ENCODE data around the gene KPTN. TPM values are rescaled to one million over a fixed set of nuclear protein-coding genes. Genes with fewer than 3 reads are reported as not detected.

KPTN gene
- polyA plus RNA-seq, 3 donors = 9.5 to 9.7 (median 9.5) TPM

DNA sequence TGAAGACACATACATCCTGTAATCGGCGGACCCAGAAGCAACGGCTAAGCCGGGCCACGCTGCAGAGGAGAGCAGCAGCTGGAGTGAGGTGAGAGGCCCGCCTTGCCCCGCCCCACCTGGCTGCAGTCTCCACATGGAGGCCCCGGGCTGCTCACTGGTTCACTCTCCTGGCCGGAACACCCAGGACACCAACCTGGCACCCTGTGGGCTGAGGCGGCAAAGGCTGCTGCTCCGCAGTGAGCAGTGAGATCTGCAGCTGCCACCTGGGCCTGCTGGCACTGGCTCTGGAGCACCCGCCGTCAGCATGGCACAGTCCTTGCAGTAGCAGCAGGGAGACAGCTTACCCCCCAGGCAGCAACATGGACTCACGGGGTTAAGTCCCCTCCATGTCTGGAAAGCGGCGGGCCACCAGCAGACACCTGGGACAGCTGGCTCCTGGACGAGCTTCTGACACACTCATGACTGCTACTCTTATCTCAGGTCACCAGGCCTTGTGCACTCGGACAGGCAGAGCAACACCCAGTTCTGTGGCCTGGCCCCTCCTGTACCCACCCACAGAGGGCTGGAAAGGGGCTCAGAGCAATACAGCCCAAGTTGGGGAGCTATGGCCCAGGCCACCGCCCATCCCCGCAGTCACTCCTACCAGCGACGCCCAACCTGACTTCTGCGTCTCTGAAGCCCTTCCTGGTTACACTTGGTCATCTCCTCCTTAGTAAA lies 13.2 kb upstream of the KPTN start:
- Histone ChIP-seq H3K4me3 (replicated peaks in 1 of 3; ENCODE audit: low read depth in 2 of 3, low read length in 3 of 3) (no peak overlapping the region), H3K79me2 (ENCODE audit: insufficient read depth, low read length) (peaks cover 10% of the 10 kb centered on the region), H3K36me3 (replicated peaks in 1 of 2; ENCODE audit: control insufficient read depth in 1 of 2, insufficient read depth in 2 of 2, low read length in 2 of 2) (peaks cover 89 to 100% of the 10 kb centered on the region in 2 donors), H4K20me1 (ENCODE audit: insufficient read depth, low read length) (peaks cover 95% of the 10 kb centered on the region), H3K9me3 (replicated peaks in 1 of 2; ENCODE audit: control insufficient read depth in 1 of 2, insufficient read depth in 1 of 2, low read length in 2 of 2) (no peaks in the 10 kb centered on the region), H3K27me3 (ENCODE audit: control insufficient read depth in 2 of 2, insufficient read depth in 2 of 2, low read length in 2 of 2) (no peaks in the 10 kb centered on the region), H3K9ac (ENCODE audit: insufficient read depth, low read length, poor library complexity, severe bottlenecking) (no peak overlapping the region), H2AFZ (ENCODE audit: insufficient read depth, low read depth, low read length, poor library complexity, severe bottlenecking) (no peak overlapping the region), H3K27ac (ENCODE audit: low read depth in 1 of 2, low read length in 2 of 2) (no peak overlapping the region), H3K4me1 (ENCODE audit: control insufficient read depth in 1 of 2, insufficient read depth in 2 of 2, low read length in 2 of 2) (no peaks in the 10 kb centered on the region), H3K4me2 (replicated peaks; ENCODE audit: extremely low read depth, low read length, poor library complexity, severe bottlenecking) (no peak overlapping the region)
- TF ChIP-seq, protein P1, sequence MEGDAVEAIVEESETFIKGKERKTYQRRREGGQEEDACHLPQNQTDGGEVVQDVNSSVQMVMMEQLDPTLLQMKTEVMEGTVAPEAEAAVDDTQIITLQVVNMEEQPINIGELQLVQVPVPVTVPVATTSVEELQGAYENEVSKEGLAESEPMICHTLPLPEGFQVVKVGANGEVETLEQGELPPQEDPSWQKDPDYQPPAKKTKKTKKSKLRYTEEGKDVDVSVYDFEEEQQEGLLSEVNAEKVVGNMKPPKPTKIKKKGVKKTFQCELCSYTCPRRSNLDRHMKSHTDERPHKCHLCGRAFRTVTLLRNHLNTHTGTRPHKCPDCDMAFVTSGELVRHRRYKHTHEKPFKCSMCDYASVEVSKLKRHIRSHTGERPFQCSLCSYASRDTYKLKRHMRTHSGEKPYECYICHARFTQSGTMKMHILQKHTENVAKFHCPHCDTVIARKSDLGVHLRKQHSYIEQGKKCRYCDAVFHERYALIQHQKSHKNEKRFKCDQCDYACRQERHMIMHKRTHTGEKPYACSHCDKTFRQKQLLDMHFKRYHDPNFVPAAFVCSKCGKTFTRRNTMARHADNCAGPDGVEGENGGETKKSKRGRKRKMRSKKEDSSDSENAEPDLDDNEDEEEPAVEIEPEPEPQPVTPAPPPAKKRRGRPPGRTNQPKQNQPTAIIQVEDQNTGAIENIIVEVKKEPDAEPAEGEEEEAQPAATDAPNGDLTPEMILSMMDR (IDR thresholded peaks at IDR 0.05) = no peak
- no peaks in the 10 kb centered on the region for H3K4me1 Mint-ChIP-seq
- peak overlapping the region in 1 of 7 donors; percentile 2 for H3K27ac Mint-ChIP-seq
- peaks cover 0 to 2% (median 2%) of the 10 kb centered on the region in 3 donors for H3K27me3 Mint-ChIP-seq (ENCODE audit: low read depth in 3 of 3)
- no peak overlapping the region for H3K4me3 Mint-ChIP-seq
- no peaks in the 10 kb centered on the region for H3K9me3 Mint-ChIP-seq
- no peak for DNase-seq
- peaks cover 68 to 93% of the 10 kb centered on the region in 2 donors for H3K36me3 Mint-ChIP-seq
- WGBS (ENCODE audit: insufficient coverage) = 96% methylated on average over 17 of the region's 23 CpGs
- intact Hi-C loops (cut with micrococcal nuclease) = no loop called here

DNA sequence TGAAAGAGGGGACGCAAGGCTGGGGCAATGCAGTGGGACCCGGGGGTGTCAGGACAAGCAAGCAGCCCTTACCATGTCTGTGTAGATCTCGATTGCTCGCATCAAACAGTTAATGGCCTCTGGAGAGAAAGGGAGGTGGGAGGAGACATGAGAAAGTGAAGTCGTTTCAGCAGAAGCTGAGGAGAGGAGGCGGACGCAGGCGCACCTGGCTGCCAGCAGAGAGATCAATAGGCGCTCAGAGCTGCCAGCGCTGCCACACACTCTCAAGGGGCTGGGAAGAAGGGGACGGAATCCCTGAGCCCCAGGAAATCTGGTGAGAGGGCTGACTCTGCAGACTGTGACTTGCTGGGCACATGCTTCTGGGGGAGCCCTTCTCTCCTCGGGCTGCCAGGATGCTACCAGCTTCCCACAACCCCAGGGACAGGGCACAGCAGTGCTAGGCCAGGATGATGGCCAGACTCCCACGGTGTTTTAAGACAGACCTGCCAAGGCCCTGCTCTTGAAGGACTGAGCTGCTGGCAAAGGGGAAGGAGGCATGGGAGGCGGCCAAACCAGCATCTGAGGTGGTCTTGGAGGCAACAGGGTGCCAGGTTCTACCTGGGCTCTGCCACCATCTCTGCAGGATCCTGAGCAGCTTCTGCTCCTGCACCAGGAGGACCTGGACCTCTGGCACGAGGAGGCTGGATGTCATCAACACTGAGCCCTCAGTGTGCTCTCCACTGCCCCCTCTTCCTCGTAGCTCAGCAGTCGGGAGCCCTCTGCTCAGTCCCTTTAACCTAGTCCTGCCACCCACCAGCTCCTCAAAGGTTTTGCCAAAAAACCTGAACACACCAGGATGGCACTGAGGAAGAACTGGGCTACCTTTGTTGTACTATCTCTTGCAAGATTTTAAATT lies 11.7 kb upstream of the KPTN start:
- H3K4me2 ChIP-seq (replicated peaks; ENCODE audit: extremely low read depth, low read length, poor library complexity, severe bottlenecking) = no peak overlapping the region
- no peak overlapping the region for H3K27ac Mint-ChIP-seq
- peaks cover 90 to 100% of the 10 kb centered on the region in 2 donors for H3K36me3 ChIP-seq (replicated peaks in 1 of 2; ENCODE audit: control insufficient read depth in 1 of 2, insufficient read depth in 2 of 2, low read length in 2 of 2)

More for the DNA sequence above, 11.7 kb upstream of the KPTN start:
- peaks cover 88% of the 10 kb centered on the region for H4K20me1 ChIP-seq (ENCODE audit: insufficient read depth, low read length)
- H3K27me3 ChIP-seq (ENCODE audit: control insufficient read depth in 2 of 2, insufficient read depth in 2 of 2, low read length in 2 of 2) = no peaks in the 10 kb centered on the region
- H3K4me1 Mint-ChIP-seq = no peaks in the 10 kb centered on the region
- intact Hi-C loops (cut with micrococcal nuclease) = no loop called here
- H3K79me2 ChIP-seq (ENCODE audit: insufficient read depth, low read length) = peaks cover 3% of the 10 kb centered on the region
- TF ChIP-seq, protein P1 (IDR thresholded peaks at IDR 0.05) = no peak
- H3K27ac ChIP-seq (ENCODE audit: low read depth in 1 of 2, low read length in 2 of 2) = no peak overlapping the region
- peaks cover 70 to 93% of the 10 kb centered on the region in 2 donors for H3K36me3 Mint-ChIP-seq
- H3K4me3 Mint-ChIP-seq = no peak overlapping the region
- WGBS (ENCODE audit: insufficient coverage) = 77% methylated on average over 13 of the region's 17 CpGs
- no peaks in the 10 kb centered on the region for H3K9me3 Mint-ChIP-seq
- no peak overlapping the region for H3K4me3 ChIP-seq (replicated peaks in 1 of 3; ENCODE audit: low read depth in 2 of 3, low read length in 3 of 3)
- peaks cover 0 to 2% (median 2%) of the 10 kb centered on the region in 3 donors for H3K27me3 Mint-ChIP-seq (ENCODE audit: low read depth in 3 of 3)
- no peak overlapping the region for H2AFZ ChIP-seq (ENCODE audit: insufficient read depth, low read depth, low read length, poor library complexity, severe bottlenecking)
- no peaks in the 10 kb centered on the region for H3K4me1 ChIP-seq (ENCODE audit: control insufficient read depth in 1 of 2, insufficient read depth in 2 of 2, low read length in 2 of 2)
- DNase-seq = no peak
- H3K9me3 ChIP-seq (replicated peaks in 1 of 2; ENCODE audit: control insufficient read depth in 1 of 2, insufficient read depth in 1 of 2, low read length in 2 of 2) = no peaks in the 10 kb centered on the region
- H3K9ac ChIP-seq (ENCODE audit: insufficient read depth, low read length, poor library complexity, severe bottlenecking) = no peak overlapping the region
